ENCODE results near the gene ABCC10.

GRCh38 chr6:43401730-43402129 lies 25.6 kb upstream of the ABCC10 start:
- TF ChIP-seq, protein P1, sequence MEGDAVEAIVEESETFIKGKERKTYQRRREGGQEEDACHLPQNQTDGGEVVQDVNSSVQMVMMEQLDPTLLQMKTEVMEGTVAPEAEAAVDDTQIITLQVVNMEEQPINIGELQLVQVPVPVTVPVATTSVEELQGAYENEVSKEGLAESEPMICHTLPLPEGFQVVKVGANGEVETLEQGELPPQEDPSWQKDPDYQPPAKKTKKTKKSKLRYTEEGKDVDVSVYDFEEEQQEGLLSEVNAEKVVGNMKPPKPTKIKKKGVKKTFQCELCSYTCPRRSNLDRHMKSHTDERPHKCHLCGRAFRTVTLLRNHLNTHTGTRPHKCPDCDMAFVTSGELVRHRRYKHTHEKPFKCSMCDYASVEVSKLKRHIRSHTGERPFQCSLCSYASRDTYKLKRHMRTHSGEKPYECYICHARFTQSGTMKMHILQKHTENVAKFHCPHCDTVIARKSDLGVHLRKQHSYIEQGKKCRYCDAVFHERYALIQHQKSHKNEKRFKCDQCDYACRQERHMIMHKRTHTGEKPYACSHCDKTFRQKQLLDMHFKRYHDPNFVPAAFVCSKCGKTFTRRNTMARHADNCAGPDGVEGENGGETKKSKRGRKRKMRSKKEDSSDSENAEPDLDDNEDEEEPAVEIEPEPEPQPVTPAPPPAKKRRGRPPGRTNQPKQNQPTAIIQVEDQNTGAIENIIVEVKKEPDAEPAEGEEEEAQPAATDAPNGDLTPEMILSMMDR (IDR thresholded peaks at IDR 0.05; ENCODE audit: low read length) = no peak
- no peak for TF ChIP-seq EZH2 (IDR thresholded peaks at IDR 0.05; ENCODE audit: borderline replicate concordance, low read length)

Data from OCI-LY1 (cell line).